GM08714 (cell line): ENCODE measurements around the gene DPPA5.
"Not testable (repeated sequence)": the region's sequence is repeated elsewhere in the genome, so short reads cannot be mapped to it uniquely, and the experiment has no call there.

Experiments used
- H3K4me3 ChIP-seq: fragments of 200-500 bp; sonication (Bioruptor generic); 2 replicates; pipeline ENCODE4 v1.5.1; 2014; ENCODE audit warnings: mild to moderate bottlenecking, low read length, inconsistent platforms
- ZNF274 ChIP-seq: IDR thresholded peaks from 2 replicates; pipeline ENCODE4 v1.6.1; 2012; ENCODE audit warnings: mild to moderate bottlenecking, low read depth, low read length

DPPA5 gene

DNA sequence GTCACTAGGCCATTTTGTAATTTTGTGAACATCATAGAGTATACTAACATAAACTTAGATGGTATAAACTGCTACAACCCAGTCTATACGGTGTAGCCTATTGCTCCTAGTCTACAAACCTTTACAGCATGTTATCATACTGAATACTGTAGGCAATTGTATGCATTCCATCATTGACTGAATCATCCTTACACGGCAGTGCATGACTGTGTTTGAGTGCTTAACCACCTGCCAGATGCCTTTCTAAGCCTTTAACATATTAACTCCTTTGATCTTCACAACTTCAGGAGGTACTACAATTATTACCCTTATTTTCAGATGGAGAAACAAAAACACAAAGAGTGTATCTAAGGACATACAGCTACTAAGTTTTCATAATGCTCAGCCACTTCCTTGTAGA, 14.0 kb downstream of the DPPA5 start:
- TF ChIP-seq ZNF274: no peak
- no peak overlapping the region for H3K4me3 ChIP-seq

- no peak for TF ChIP-seq ZNF274
- no peak overlapping the region for H3K4me3 ChIP-seq
Measured at GRCh38 chr6:73339340-73339739, 14.7 kb downstream of the DPPA5 start.

GRCh38 chr6:73329201-73329600, 24.9 kb downstream of the DPPA5 start:
- no peak for TF ChIP-seq ZNF274
- no peak overlapping the region for H3K4me3 ChIP-seq

GRCh38 chr6:73328790-73329189, 25.3 kb downstream of the DPPA5 start:
- no peak for TF ChIP-seq ZNF274

GRCh38 chr6:73325656-73326055, 28.4 kb downstream of the DPPA5 start:
- H3K4me3 ChIP-seq: no peak overlapping the region
- TF ChIP-seq ZNF274: no peak

More at GRCh38 chr6:73328790-73329189, 25.3 kb downstream of the DPPA5 start:
- H3K4me3 ChIP-seq: no peak overlapping the region

- no peak overlapping the region for H3K4me3 ChIP-seq
- TF ChIP-seq ZNF274: no peak
Measured at GRCh38 chr6:73323323-73323722, 30.8 kb downstream of the DPPA5 start.

GRCh38 chr6:73314577-73315492, 39.2 kb downstream of the DPPA5 start:
- no peak overlapping the region for H3K4me3 ChIP-seq
- TF ChIP-seq ZNF274: no peak

GRCh38 chr6:73310503-73310845, 43.6 kb downstream of the DPPA5 start:
- H3K4me3 ChIP-seq: peak overlapping the region; percentile 51

DNA sequence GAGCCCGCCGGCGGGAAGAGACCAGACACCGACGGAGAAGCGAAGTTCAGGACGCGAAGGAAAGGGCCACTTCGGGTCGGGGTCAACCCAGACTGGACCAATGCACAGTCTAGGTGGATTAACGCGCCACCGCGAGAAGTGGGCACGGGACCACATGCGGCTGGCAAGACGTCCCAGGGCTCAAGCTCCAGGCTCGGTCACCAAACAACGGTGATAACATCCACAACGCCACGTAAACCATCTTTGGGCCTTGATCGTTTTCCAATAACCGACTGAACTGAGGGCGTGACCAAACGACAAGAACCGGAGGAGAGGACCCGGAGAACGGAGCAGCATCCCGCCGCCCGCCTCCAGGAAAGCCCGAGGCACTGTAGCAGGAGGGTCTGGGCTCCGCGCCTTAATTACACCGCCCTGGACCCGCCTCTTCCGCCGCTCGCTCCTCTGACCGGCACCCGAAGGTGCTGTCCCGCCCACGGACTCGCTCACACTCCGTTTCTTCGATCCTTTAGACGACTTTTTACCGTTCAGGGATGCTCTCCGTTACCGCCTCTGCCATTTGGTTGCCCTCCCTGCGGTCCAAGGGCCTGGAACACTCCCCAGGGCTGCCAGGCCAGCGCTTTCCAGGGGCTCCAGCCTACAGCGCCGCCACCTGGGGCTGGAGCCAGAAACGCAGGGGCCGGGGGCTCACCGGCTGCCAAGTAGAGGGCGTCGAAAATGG, 44.1 kb downstream of the DPPA5 start:
- no peak for TF ChIP-seq ZNF274
- H3K4me3 ChIP-seq: peak overlapping the region; percentile 51

DNA sequence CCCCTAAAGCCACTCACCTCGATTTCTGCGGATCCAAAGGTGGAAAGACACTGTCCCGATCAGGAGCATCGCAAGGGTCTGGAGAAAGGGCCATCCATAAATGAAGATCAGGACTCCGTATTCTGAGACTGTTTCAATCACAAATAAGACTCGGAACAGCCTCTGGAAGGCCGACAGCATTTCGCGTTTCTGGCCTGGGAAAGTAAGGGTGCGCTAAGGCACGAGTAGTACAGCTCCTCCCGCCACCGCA, 44.6 kb downstream of the DPPA5 start:
- TF ChIP-seq ZNF274: no peak
- H3K4me3 ChIP-seq: peak overlapping the region; percentile 51

GRCh38 chr6:73308712-73309534, 45.2 kb downstream of the DPPA5 start:
- H3K4me3 ChIP-seq: peak overlapping the region; percentile 51
- no peak for TF ChIP-seq ZNF274

- H3K4me3 ChIP-seq: not testable (repeated sequence)
Measured at GRCh38 chr6:73303773-73304172, 50.3 kb downstream of the DPPA5 start.
